ENCODE data around the gene GTF2IRD1.

DNA sequence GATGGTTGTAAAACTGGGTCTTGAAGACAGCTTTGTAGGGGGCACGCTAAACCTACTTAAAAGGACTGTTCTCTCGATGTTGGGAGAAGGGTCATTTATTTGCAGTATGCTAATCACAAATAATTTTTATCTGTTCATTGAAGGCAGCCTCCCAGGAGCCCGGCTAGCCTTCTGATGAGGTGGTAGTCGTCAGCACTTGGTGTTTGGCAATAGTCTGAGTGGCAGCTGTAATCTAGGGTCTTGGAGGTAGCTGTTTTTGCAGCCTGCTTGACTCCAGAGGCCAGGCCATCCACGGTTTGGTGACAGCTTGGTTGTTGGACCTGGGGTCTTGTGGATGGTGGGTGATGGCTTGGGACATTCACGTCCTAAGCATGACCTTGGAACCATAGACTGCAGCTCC lies 2.2 kb downstream of the GTF2IRD1 start:
- TF ChIP-seq, protein P1, sequence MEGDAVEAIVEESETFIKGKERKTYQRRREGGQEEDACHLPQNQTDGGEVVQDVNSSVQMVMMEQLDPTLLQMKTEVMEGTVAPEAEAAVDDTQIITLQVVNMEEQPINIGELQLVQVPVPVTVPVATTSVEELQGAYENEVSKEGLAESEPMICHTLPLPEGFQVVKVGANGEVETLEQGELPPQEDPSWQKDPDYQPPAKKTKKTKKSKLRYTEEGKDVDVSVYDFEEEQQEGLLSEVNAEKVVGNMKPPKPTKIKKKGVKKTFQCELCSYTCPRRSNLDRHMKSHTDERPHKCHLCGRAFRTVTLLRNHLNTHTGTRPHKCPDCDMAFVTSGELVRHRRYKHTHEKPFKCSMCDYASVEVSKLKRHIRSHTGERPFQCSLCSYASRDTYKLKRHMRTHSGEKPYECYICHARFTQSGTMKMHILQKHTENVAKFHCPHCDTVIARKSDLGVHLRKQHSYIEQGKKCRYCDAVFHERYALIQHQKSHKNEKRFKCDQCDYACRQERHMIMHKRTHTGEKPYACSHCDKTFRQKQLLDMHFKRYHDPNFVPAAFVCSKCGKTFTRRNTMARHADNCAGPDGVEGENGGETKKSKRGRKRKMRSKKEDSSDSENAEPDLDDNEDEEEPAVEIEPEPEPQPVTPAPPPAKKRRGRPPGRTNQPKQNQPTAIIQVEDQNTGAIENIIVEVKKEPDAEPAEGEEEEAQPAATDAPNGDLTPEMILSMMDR (IDR thresholded peaks at IDR 0.05; ENCODE audit: low read depth, low read length, poor library complexity, severe bottlenecking) = no peak
- no peak for TF ChIP-seq EZH2phosphoT487 (IDR thresholded peaks at IDR 0.05; ENCODE audit: borderline replicate concordance, low read length)

All from DOHH2 (cell line).